AG04449 (cell line): ENCODE data around the gene MYOT.
A peak's percentile ranks its signal among the peaks of the same experiment; 100 is the strongest.

Experiments used
- CTCF ChIA-PET: fragments of 350-600 bp; formaldehyde crosslinking; extraction: SDS; loops from one replicate; lab custom pipeline; 2021; ENCODE audit warnings: antibody characterized with exemption; lab: Yijun Ruan, JAX
- POLR2A ChIA-PET: fragments of 400-600, 350-600 bp; formaldehyde crosslinking; extraction: SDS; loops from one replicate; lab custom pipeline; 2020; ENCODE audit warnings: antibody characterized with exemption, inconsistent platforms; lab: Yijun Ruan, JAX
- DNase-seq: peaks from one replicate; pipeline ENCODE4 v3.0.0-alpha.2; 2010; ENCODE audit warnings: low read depth, low spot score
- H3K4me3 ChIP-seq: 2 replicates; pipeline ENCODE4 v1.5.1; 2011; ENCODE audit warnings: low read depth, mild to moderate bottlenecking, control low read depth, low read length
- CTCF ChIP-seq: IDR thresholded peaks from one replicate; pipeline ENCODE4 v1.5.1; 2011; ENCODE audit warnings: mild to moderate bottlenecking, moderate library complexity, low read length, control low read depth, inconsistent platforms; ENCODE audit not compliant: insufficient read depth; ENCODE audit errors: missing control alignments

Gene MYOT, protein sequence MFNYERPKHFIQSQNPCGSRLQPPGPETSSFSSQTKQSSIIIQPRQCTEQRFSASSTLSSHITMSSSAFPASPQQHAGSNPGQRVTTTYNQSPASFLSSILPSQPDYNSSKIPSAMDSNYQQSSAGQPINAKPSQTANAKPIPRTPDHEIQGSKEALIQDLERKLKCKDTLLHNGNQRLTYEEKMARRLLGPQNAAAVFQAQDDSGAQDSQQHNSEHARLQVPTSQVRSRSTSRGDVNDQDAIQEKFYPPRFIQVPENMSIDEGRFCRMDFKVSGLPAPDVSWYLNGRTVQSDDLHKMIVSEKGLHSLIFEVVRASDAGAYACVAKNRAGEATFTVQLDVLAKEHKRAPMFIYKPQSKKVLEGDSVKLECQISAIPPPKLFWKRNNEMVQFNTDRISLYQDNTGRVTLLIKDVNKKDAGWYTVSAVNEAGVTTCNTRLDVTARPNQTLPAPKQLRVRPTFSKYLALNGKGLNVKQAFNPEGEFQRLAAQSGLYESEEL

GRCh38 chr5:137867664-137868063 is at the start of gene MYOT:
Gene MYOT (plus strand): TSS chr5:137867860. CDS start chr5:137870652, 2,792 bp downstream.
- ChIA-PET CTCF (no interaction called here), POLR2A (no interaction called here)
- DNase-seq, result no peak
- no peak for TF ChIP-seq CTCF
- H3K4me3 ChIP-seq, result no peak within 1 kb of the TSS

- CTCF ChIA-PET, result no interaction called here
- POLR2A ChIA-PET, result no interaction called here
- DNase-seq, result no peak
- no peak overlapping the region for H3K4me3 ChIP-seq
- TF ChIP-seq CTCF, result no peak
These were observed 47.9 kb upstream of the MYOT start for GRCh38 chr5:137819766-137820165.

DNA sequence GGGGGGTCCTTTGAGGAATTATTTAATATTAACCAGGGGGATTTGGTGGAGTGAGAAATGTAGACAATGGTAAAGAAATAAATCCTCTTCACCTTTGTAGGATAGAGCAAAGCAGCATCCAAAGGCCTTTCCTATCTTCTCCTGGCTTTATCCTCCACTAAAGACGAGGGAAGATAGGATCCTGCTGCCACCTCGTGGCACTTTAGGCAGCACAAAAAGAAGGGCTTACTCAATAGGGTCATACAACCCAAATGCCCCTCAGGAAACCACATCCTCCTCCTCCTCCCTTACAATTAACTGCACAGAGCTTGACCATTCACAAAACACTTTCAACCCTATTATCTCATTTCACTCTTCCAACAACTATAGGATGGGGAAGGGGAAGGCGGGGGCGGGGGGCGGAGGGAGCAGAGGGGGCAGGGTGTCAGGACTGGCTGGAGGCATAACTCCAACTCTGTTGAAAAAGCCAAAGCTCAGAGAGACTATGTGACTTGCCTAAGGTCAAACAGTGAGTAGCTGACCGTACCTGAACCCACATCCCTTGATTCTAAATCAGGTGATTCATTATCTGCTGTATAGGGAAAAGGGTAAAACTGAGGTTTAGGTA is 45.4 kb upstream of the MYOT start:
- ChIA-PET CTCF (interaction anchor here (0.8 to 1.9 kb wide), 10 partner anchors 11 to 195 kb away, joined by 3 to 21 read pairs (median 4); no protein-coding TSS in a partner anchor), POLR2A (no interaction called here)
- peak; percentile 39 for TF ChIP-seq CTCF
- H3K4me3 ChIP-seq, result no peak overlapping the region
- no peak for DNase-seq

GRCh38 chr5:137822984-137823383 is 44.7 kb upstream of the MYOT start:
- TF ChIP-seq CTCF, result no peak
- ChIA-PET CTCF (interaction anchor here (0.6 to 1.9 kb wide), 11 partner anchors 10 to 195 kb away, joined by 3 to 21 read pairs (median 4); no protein-coding TSS in a partner anchor), POLR2A (no interaction called here)
- no peak for DNase-seq
- no peak overlapping the region for H3K4me3 ChIP-seq

GRCh38 chr5:137825165-137825564 is 42.5 kb upstream of the MYOT start:
- POLR2A ChIA-PET, result no interaction called here
- no peak for TF ChIP-seq CTCF
- H3K4me3 ChIP-seq, result no peak overlapping the region
- DNase-seq, result no peak
- CTCF ChIA-PET, result interaction anchor here (1.0 to 2.0 kb wide), 6 partner anchors 10 to 244 kb away, joined by 3 to 15 read pairs (median 4); no protein-coding TSS in a partner anchor

DNA sequence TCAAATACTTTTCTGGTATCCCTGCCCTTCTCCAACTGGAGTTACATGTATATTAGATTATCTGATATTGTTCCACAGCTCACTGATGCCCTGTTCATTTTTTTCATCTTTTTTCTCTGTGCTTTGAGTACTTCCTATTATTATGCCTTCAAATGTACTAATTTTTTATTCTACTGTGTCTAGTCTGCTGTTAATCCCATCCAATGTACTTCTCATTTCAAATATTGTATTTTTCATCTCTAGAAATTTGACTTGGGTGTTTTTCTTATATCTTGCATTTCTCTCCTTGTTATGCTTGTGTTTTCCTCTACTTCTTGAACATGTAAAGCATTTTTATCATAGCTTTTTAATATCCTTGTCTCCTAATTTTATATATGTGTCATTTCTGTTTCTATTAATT is 41.6 kb upstream of the MYOT start:
- no peak overlapping the region for H3K4me3 ChIP-seq
- ChIA-PET POLR2A (no interaction called here), CTCF (interaction anchor here (1.3 to 2.0 kb wide), 5 partner anchors 9 to 243 kb away, joined by 3 to 15 read pairs (median 6); no protein-coding TSS in a partner anchor)
- DNase-seq, result no peak
- no peak for TF ChIP-seq CTCF
